H1 (cell line): Measurements from ENCODE around the gene TSPAN17. TPM values are rescaled to one million over a fixed set of nuclear protein-coding genes. Genes with fewer than 3 reads are reported as not detected.

ENCODE experiments used
- CTCF ChIA-PET: fragments of 300-600 bp; sonication (Branson Sonifier 250); formaldehyde crosslinking; loops from one replicate; lab custom pipeline; 2021; ENCODE audit not compliant: partially characterized antibody; lab: Charles Lee
- POLR2A ChIA-PET: fragments of 300-600 bp; sonication (Branson Sonifier 250); formaldehyde crosslinking; loops from one replicate; lab custom pipeline; 2021; ENCODE audit warnings: inconsistent platforms; ENCODE audit not compliant: partially characterized antibody; lab: Charles Lee
- DNase-seq, 2 experiments: peaks; one replicate each; pipeline versions ENCODE4 v3.0.0 to v3.0.0-alpha.2; 2010 to 2022; ENCODE audit warnings: low spot score in 2 of 2, low read depth in 1 of 2, mixed read lengths in 1 of 2
- FAIRE-seq: peaks from 2 replicates; lab custom pipeline; 2011; peaks lifted over from hg19 to GRCh38; lab: Jason Lieb, UNC
- H2AFZ ChIP-seq: 2 replicates; pipeline ENCODE4 v1.8.1; 2012; ENCODE audit warnings: low read length, inconsistent platforms
- H2AK5ac ChIP-seq: 2 replicates; pipeline ENCODE4 v1.6.1; 2013; ENCODE audit warnings: low read depth, low read length
- H2BK120ac ChIP-seq: replicated peaks from 2 replicates; pipeline ENCODE3; 2013; ENCODE audit warnings: low read depth, low read length, inconsistent platforms
- H2BK12ac ChIP-seq: 2 replicates; pipeline ENCODE4 v1.6.1; 2013; ENCODE audit warnings: low read depth, low read length
- H2BK15ac ChIP-seq: 2 replicates; pipeline ENCODE4 v1.6.1; 2013; ENCODE audit warnings: low read length
- H2BK20ac ChIP-seq: 2 replicates; pipeline ENCODE4 v1.6.1; 2013; ENCODE audit warnings: low read length
- H2BK5ac ChIP-seq: 2 replicates; pipeline ENCODE4 v1.6.1; 2013; ENCODE audit warnings: low read depth, low read length
- H3K14ac ChIP-seq: 2 replicates; pipeline ENCODE4 v1.6.1; 2013; ENCODE audit warnings: inconsistent platforms; ENCODE audit not compliant: insufficient read length
- H3K18ac ChIP-seq: 2 replicates; pipeline ENCODE4 v1.6.1; 2013; ENCODE audit warnings: low read length; ENCODE audit errors: extremely low read depth
- H3K23ac ChIP-seq: 2 replicates; pipeline ENCODE4 v1.6.1; 2013; ENCODE audit warnings: inconsistent platforms; ENCODE audit not compliant: insufficient read length
- H3K23me2 ChIP-seq: 2 replicates; pipeline ENCODE4 v1.6.1; 2013; ENCODE audit warnings: low read depth, low read length
- H3K27ac ChIP-seq: 2 replicates; pipeline ENCODE4 v1.6.1; 2011; ENCODE audit warnings: low read depth, low read length, inconsistent platforms
- H3K27me3 ChIP-seq, 4 experiments: replicated peaks in 1 of 4; 1 replicate in 1 of 4; 2 replicates in 3 of 4; pipeline versions ENCODE4 v1.6.1 to v1.8.1; 2011 to 2013; ENCODE audit warnings: low read length in 3 of 4, mild to moderate bottlenecking in 3 of 4, inconsistent platforms in 2 of 4, mixed read lengths in 2 of 4, moderate library complexity in 1 of 4; ENCODE audit not compliant: control insufficient read depth in 3 of 4, insufficient read depth in 3 of 4; ENCODE audit errors: extremely low read depth in 1 of 4
- H3K36me3 ChIP-seq, 4 experiments: 2 replicates each; pipeline versions ENCODE4 v1.6.1 to v1.8.1; 2011 to 2013; ENCODE audit warnings: mild to moderate bottlenecking in 4 of 4, low read length in 3 of 4, moderate library complexity in 2 of 4, control low read depth in 1 of 4, inconsistent platforms in 1 of 4; ENCODE audit not compliant: insufficient read depth in 4 of 4, control insufficient read depth in 2 of 4
- H3K4ac ChIP-seq: replicated peaks from 2 replicates; pipeline ENCODE3; 2013; ENCODE audit warnings: low read length, low read depth, mixed read lengths, inconsistent platforms; ENCODE audit not compliant: insufficient read length
- H3K4me1 ChIP-seq, 4 experiments: replicated peaks in 1 of 4; 1 replicate in 1 of 4; 2 replicates in 3 of 4; pipeline versions ENCODE4 v1.6.1 to v1.8.1; 2011 to 2013; ENCODE audit warnings: low read length in 3 of 4, inconsistent platforms in 2 of 4, mixed read lengths in 1 of 4; ENCODE audit not compliant: insufficient read depth in 4 of 4, control insufficient read depth in 3 of 4
- H3K4me2 ChIP-seq, 2 experiments: 2 replicates each; pipeline versions ENCODE4 v1.6.1 to v1.8.1; 2011 to 2013; ENCODE audit warnings: low read depth in 2 of 2, low read length in 2 of 2, control low read depth in 1 of 2, inconsistent platforms in 1 of 2, mild to moderate bottlenecking in 1 of 2; ENCODE audit not compliant: insufficient read depth in 1 of 2
- H3K4me3 ChIP-seq, 4 experiments: fragments of 200-600, 300-600 bp in 1 of 4; sonication (generic), shearing (Covaris generic), sonication (Bioruptor Twin) in 1 of 4; 2 replicates each; pipeline versions ENCODE4 v1.5.1 to v1.8.1; 2011 to 2016; ENCODE audit warnings: low read length in 4 of 4, low read depth in 3 of 4, control low read depth in 2 of 4, inconsistent platforms in 2 of 4, mild to moderate bottlenecking in 2 of 4, mixed read lengths in 1 of 4, moderate library complexity in 1 of 4; ENCODE audit not compliant: insufficient read depth in 2 of 4; ENCODE audit errors: extremely low read depth in 1 of 4
- H3K56ac ChIP-seq: replicated peaks from 2 replicates; pipeline ENCODE3; 2013; ENCODE audit warnings: low read depth, mild to moderate bottlenecking, mixed read lengths, low read length, inconsistent platforms; ENCODE audit not compliant: insufficient read length
- H3K79me1 ChIP-seq: 2 replicates; pipeline ENCODE4 v1.6.1; 2013; ENCODE audit warnings: low read depth, low read length, control low read depth
- H3K79me2 ChIP-seq, 2 experiments: 2 replicates each; pipeline versions ENCODE4 v1.6.1 to v1.8.1; 2012 to 2013; ENCODE audit warnings: low read length in 2 of 2, mild to moderate bottlenecking in 2 of 2, inconsistent platforms in 1 of 2; ENCODE audit not compliant: insufficient read depth in 2 of 2, control insufficient read depth in 1 of 2
- H3K9ac ChIP-seq, 4 experiments: replicated peaks in 1 of 4; 1 replicate in 1 of 4; 2 replicates in 3 of 4; pipeline versions ENCODE4 v1.6.1 to v1.8.1; 2011 to 2013; ENCODE audit warnings: low read depth in 3 of 4, low read length in 3 of 4, control low read depth in 2 of 4, mild to moderate bottlenecking in 2 of 4, moderate library complexity in 2 of 4, inconsistent platforms in 1 of 4; ENCODE audit errors: extremely low read depth in 1 of 4
- H3K9me3 ChIP-seq, 2 experiments: 2 replicates each; pipeline versions ENCODE4 v1.6.1 to v1.8.1; 2012 to 2013; ENCODE audit warnings: mild to moderate bottlenecking in 2 of 2, moderate library complexity in 2 of 2, control low read depth in 1 of 2, inconsistent platforms in 1 of 2, low read depth in 1 of 2, low read length in 1 of 2, mixed read lengths in 1 of 2; ENCODE audit not compliant: insufficient read depth in 2 of 2
- H4K20me1 ChIP-seq, 2 experiments: replicated peaks in 1 of 2; 2 replicates each; pipeline versions ENCODE3 to v1.8.1; 2011 to 2013; ENCODE audit warnings: inconsistent platforms in 2 of 2, low read length in 2 of 2, mild to moderate bottlenecking in 1 of 2; ENCODE audit not compliant: insufficient read depth in 2 of 2, control insufficient read depth in 1 of 2
- H4K5ac ChIP-seq: 2 replicates; pipeline ENCODE4 v1.6.1; 2013; ENCODE audit warnings: low read length, low read depth, mixed read lengths, inconsistent platforms; ENCODE audit not compliant: insufficient read length
- H4K8ac ChIP-seq: 2 replicates; pipeline ENCODE4 v1.8.0; 2013; ENCODE audit warnings: mild to moderate bottlenecking, moderate library complexity, low read length, inconsistent platforms; ENCODE audit not compliant: insufficient read depth; ENCODE audit errors: extremely low read depth
- H4K91ac ChIP-seq: replicated peaks from 2 replicates; pipeline ENCODE3; 2013; ENCODE audit warnings: low read length, mixed read lengths, inconsistent platforms; ENCODE audit not compliant: insufficient read length
- CREB1 ChIP-seq: IDR thresholded peaks from 2 replicates; pipeline ENCODE4 v1.6.1; 2012; ENCODE audit warnings: inconsistent platforms
- EGR1 ChIP-seq: IDR thresholded peaks from 2 replicates; pipeline ENCODE4 v1.6.1; 2011; ENCODE audit warnings: low read depth, low read length, borderline replicate concordance
- EP300 ChIP-seq, 2 experiments: IDR thresholded peaks; 1 replicate in 1 of 2; 2 replicates in 1 of 2; pipeline ENCODE4 v1.6.1; 2011 to 2012; ENCODE audit warnings: low read depth in 2 of 2, low read length in 2 of 2, mild to moderate bottlenecking in 2 of 2, borderline replicate concordance in 1 of 2, inconsistent platforms in 1 of 2, moderate library complexity in 1 of 2
- KDM1A ChIP-seq: fragments of 200-600, 300-600 bp; sonication (generic); IDR thresholded peaks from 2 replicates; pipeline ENCODE4 v1.7.1; 2016; ENCODE audit warnings: mild to moderate bottlenecking, low read length, borderline replicate concordance
- NANOG ChIP-seq: IDR thresholded peaks from 2 replicates; pipeline ENCODE4 v1.6.1; 2011; ENCODE audit warnings: low read length, low read depth, mild to moderate bottlenecking, inconsistent platforms; ENCODE audit not compliant: insufficient read depth, poor library complexity, severe bottlenecking
- RAD21 ChIP-seq, 2 experiments: IDR thresholded peaks in 1 of 2; conservative IDR thresholded peaks in 1 of 2; 2 replicates each; pipeline ENCODE4 v1.6.1; 2011; ENCODE audit warnings: low read depth in 2 of 2, low read length in 2 of 2, improper control_type of control experiment in 1 of 2, inconsistent platforms in 1 of 2, mild to moderate bottlenecking in 1 of 2, moderate library complexity in 1 of 2
- SRF ChIP-seq: IDR thresholded peaks from 2 replicates; pipeline ENCODE4 v1.6.1; 2011; ENCODE audit warnings: mild to moderate bottlenecking, low read depth, low read length, moderate library complexity
- SUZ12 ChIP-seq: fragments of 200-600 bp; sonication (generic); IDR thresholded peaks from 2 replicates; pipeline ENCODE4 v1.6.1; 2012; ENCODE audit warnings: mild to moderate bottlenecking, inconsistent platforms, low read length, moderate library complexity, mixed read lengths
- TCF12 ChIP-seq: IDR thresholded peaks from 2 replicates; pipeline ENCODE4 v1.6.1; 2011; ENCODE audit warnings: low read depth, mild to moderate bottlenecking, low read length
- WGBS, 2 experiments: shearing (Covaris generic) in 1 of 2; methylation state at CpG; one replicate each; pipeline versions ENCODE4 v1.1.6 to v1.1.7; 2013 to 2015; ENCODE audit warnings: low lambda C conversion rate in 2 of 2, mixed read lengths in 2 of 2, inconsistent platforms in 1 of 2, low coverage in 1 of 2, missing lambda C conversion rate in 1 of 2; ENCODE audit not compliant: insufficient replicate concordance in 2 of 2, insufficient coverage in 1 of 2, insufficient read length in 1 of 2; ENCODE audit errors: extremely low coverage in 1 of 2, missing lambda C conversion rate in 1 of 2; 5-methylcytosine and 5-hydroxymethylcytosine counted together
- polyA plus RNA-seq, 7 experiments: library from polyadenylated mRNA; depleted of rRNA in 3 of 7; stranded (reverse) in 5 of 7; unstranded in 2 of 7; fragments of >200 nt in 5 of 7; fragments of 200-250 nt in 2 of 7; gene quantifications; 1 replicate in 5 of 7; 2 replicates in 1 of 7; 4 replicates in 1 of 7; pipeline versions ENCODE4 v1.2.1 to v1.2.3, GENCODE V29; 2011 to 2013; ENCODE audit warnings: missing spikeins in 2 of 7, mixed read lengths in 2 of 7
- total RNA-seq: library from RNA; stranded (reverse); fragmentation: NEBNext Ultra II Directional; extraction: Animal tissue kit (Norgen Biotek cat#: 25700); gene quantifications from 2 replicates; pipeline ENCODE4 v1.2.1, GENCODE V29; 2021
- TF ChIP-seq, protein P1 (sequence below): IDR thresholded peaks from 2 replicates; pipeline ENCODE4 v1.6.1; 2012; ENCODE audit warnings: inconsistent platforms

The TSPAN17 gene
- total and polyA plus RNA-seq, 2 of the 8 experiments (the other 6 are each of a cell fraction or from before 2014, with no cell fraction given): 41.5 to 53.7 TPM

DNA sequence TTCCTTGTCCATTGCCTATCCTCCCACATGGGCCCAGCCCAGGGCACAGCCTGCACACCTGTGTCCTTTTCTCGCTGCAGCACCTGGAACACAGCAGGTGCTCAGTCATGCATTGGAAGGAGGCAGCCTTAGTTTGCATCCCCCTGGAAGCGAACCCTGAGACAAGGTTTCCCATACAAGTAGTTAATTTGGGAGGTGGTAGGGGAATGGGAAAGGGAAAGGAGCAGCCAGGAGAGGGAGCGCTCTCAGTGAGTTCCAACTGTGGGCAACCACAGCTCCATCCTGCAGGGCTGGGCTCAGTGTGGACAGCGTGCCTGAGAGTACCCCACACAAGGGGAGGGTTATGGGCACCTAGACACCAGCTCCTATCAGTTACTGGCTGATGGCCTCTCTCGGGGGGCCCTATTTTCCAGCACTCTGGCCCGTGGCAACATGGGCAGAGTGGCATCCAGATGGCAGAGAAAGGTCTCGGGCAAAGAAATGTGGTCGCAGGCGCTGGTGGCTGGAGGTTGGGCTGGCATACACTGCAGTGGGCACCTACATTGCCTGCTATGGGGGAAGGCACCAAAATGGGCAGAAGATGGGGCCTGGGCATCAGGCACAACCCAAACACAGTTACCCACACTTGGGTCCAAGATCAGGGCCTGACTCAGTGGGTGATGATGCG, 50.1 kb downstream of the TSPAN17 start:
- DNase-seq (no peak), FAIRE-seq (peak; percentile 92)
- CTCF ChIA-PET: interaction anchor here (0.7 to 32.2 kb wide), 21 partner anchors 7 to 222 kb away, joined by 3 to 859 read pairs (median 5); partner anchors contain the start of gene HK3
- no peak overlapping the region for H3K27ac ChIP-seq
- H3K18ac ChIP-seq: peak overlapping the region; percentile 93
- H2BK15ac ChIP-seq: no peak overlapping the region
- 59% methylated on average over 9 of the region's 10 CpGs; no CpG with 5 or more reads in 1 of the 2 experiments for WGBS, 2 experiments
- peaks cover 0 to 3% (median under 1%) of the 10 kb centered on the region in 4 experiments; a peak in 4 of 7 replicates for H3K27me3 ChIP-seq
- H4K20me1 ChIP-seq: no peaks in the 10 kb centered on the region
- H4K8ac ChIP-seq: peak overlapping the region; percentile 64; the same call in 1 of the 2 replicates
- peak overlapping the region; percentile 38 for H2BK20ac ChIP-seq
- H4K91ac ChIP-seq: peak overlapping the region; percentile 70
- no peak overlapping the region for H3K23ac ChIP-seq
- no peak overlapping the region for H2AFZ ChIP-seq
- H3K36me3 ChIP-seq: no peaks in the 10 kb centered on the region
- H4K5ac ChIP-seq: no peak overlapping the region
- no peak overlapping the region for H3K9ac ChIP-seq
- H3K4ac ChIP-seq: no peak overlapping the region
- no peak overlapping the region for H2AK5ac ChIP-seq
- no peak overlapping the region for H3K14ac ChIP-seq
- H3K9me3 ChIP-seq: no peaks in the 10 kb centered on the region
- H3K4me2 ChIP-seq: peak overlapping the region; percentile 24 to 41
- no peaks in the 10 kb centered on the region; the same call in 1 of the 2 replicates for H3K23me2 ChIP-seq
- H3K79me1 ChIP-seq: no peaks in the 10 kb centered on the region
- H3K4me3 ChIP-seq: no peak overlapping the region; a peak in 1 of 8 replicates
- H3K79me2 ChIP-seq: no peaks in the 10 kb centered on the region
- POLR2A ChIA-PET: interaction anchor here (0.7 to 2.2 kb wide), 3 partner anchors 10 to 173 kb away, joined by 3 to 14 read pairs (median 3); no protein-coding TSS in a partner anchor
- peak overlapping the region; percentile 30 for H2BK120ac ChIP-seq
- peak overlapping the region; percentile 60; the same call in 1 of the 2 replicates for H2BK12ac ChIP-seq
- H2BK5ac ChIP-seq: peak overlapping the region; percentile 76
- H3K4me1 ChIP-seq: peaks cover 17 to 44% (median 32%) of the 10 kb centered on the region in 4 experiments
- no peak overlapping the region for H3K56ac ChIP-seq
- TF ChIP-seq SRF (no peak), NANOG (no peak), EP300 (IDR thresholded peaks at IDR 0.05; ENCODE audit: borderline replicate concordance in 1 of 2, low read depth in 2 of 2, low read length in 2 of 2) (no peak), SUZ12 (no peak), RAD21 (IDR thresholded peaks at IDR 0.05 in 1 of 2, conservative IDR thresholded peaks at IDR 0.05 in 1 of 2; ENCODE audit: low read depth in 2 of 2, low read length in 2 of 2) (peak in 1 of 2 experiments; percentile 18; a peak in 2 of 4 replicates), CREB1 (no peak), TCF12 (0 out of 2 replicates have a peak, but pooled peaks have one; percentile 20), KDM1A (0 out of 2 replicates have a peak, but pooled peaks have one; percentile 21), EGR1 (no peak)
- TF ChIP-seq, protein P1, sequence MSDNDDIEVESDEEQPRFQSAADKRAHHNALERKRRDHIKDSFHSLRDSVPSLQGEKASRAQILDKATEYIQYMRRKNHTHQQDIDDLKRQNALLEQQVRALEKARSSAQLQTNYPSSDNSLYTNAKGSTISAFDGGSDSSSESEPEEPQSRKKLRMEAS: no peak
